NCI-H2196 (cell line): ENCODE results near the gene SHISA8.

Source experiments
- DNase-seq: peaks from one replicate; lab custom pipeline; 2025; ENCODE audit not compliant: unreplicated experiment; lab: John Stamatoyannopoulos, UW

Gene SHISA8

GRCh38 chr22:41862530-41863266 lies 52.2 kb downstream of the SHISA8 start:
- DNase-seq, result no peak

DNA sequence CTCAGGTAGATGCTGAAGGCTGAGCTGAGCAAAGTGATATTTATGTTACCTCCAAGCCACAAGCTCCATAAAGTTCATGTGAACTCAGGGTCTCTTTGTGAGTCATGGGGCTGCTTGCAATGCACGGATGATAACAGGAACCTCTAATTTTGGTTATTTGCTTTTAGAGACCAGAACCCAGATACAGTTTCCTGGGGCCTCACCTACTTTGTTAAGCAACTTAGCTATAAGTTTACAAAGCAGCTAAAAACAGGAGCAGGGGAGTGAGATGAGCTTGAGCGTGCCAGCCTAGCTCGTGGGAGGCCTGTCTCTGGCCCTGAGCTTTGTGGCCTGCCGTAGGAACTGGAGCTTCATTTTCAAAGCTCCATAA lies 52.7 kb downstream of the SHISA8 start:
- no peak for DNase-seq
